Ovary (tissue), 9 donors: Measurements from ENCODE around the gene CENATAC. TPM values are rescaled to one million over a fixed set of nuclear protein-coding genes. Genes with fewer than 3 reads are reported as not detected.
"Not testable (repeated sequence)": the region's sequence is repeated elsewhere in the genome, so short reads cannot be mapped to it uniquely, and the experiment has no call there.

Experiments used
- DNase-seq, 5 donors: peaks; one replicate each; pipeline ENCODE4 v3.0.0-alpha.2; 2019 to 2020
- H3K27ac ChIP-seq, 2 donors: fragments of 200-600 bp; one replicate each; pipeline versions ENCODE4 v1.5.1 to v1.8.0; 2019 to 2022
- H3K27me3 ChIP-seq: fragments of 200-600 bp; one replicate; pipeline ENCODE4 v1.8.0; 2022
- H3K36me3 ChIP-seq: fragments of 200-600 bp; sonication (generic); one replicate; pipeline ENCODE4 v1.5.1; 2019
- H3K4me1 ChIP-seq: one replicate; pipeline ENCODE4 v1.8.1; 2013; ENCODE audit warnings: mild to moderate bottlenecking, moderate library complexity; ENCODE audit not compliant: insufficient read depth
- H3K4me3 ChIP-seq: fragments of 200-600 bp; sonication (generic); one replicate; pipeline ENCODE4 v1.5.1; 2017
- H3K9me3 ChIP-seq, 2 donors: fragments of 200-600 bp in 1 of 2; sonication (generic) in 1 of 2; one replicate each; pipeline versions ENCODE4 v1.5.1 to v1.8.1; 2013 to 2019; ENCODE audit warnings: mild to moderate bottlenecking in 1 of 2, moderate library complexity in 1 of 2
- EP300 ChIP-seq: sonication (generic); formaldehyde crosslinking; IDR thresholded peaks from one replicate; pipeline ENCODE4 v1.6.1; 2017; ENCODE audit warnings: antibody characterized with exemption
- POLR2A ChIP-seq: fragments of 450-650 bp; IDR thresholded peaks from one replicate; pipeline ENCODE4 v1.6.1; 2017; ENCODE audit warnings: antibody characterized with exemption, mild to moderate bottlenecking, moderate library complexity
- WGBS, 3 donors: extraction: QIAGEN DNeasy Blood & Tissue Kit in 1 of 3; methylation state at CpG; one replicate each; pipeline versions ENCODE4 v1.1.5 to v1.1.7; 2013 to 2017; 5-methylcytosine and 5-hydroxymethylcytosine counted together
- intact Hi-C, 4 donors: fragments of 100-400 bp; cut with DNase I; formaldehyde crosslinking; loops; one replicate each; pipeline versions ENCODE4 v1.11.0 to v1.15.1; 2022 to 2023
- polyA plus RNA-seq, 2 donors: library from polyadenylated mRNA; stranded (reverse); fragments of 200-250 nt in 1 of 2; fragments of 350-450 nt in 1 of 2; fragmentation: Illumina TruSeq in 1 of 2; extraction: RNeasy Lipid Tissue Mini Kit (QIAGEN cat#74804) in 1 of 2; gene quantifications; one replicate each; pipeline ENCODE4 v1.2.3, GENCODE V29; 2013 to 2014
- total RNA-seq, 7 donors: library from RNA; depleted of rRNA in 2 of 7; stranded (reverse); fragments of >200 nt in 2 of 7; fragmentation: NEBNext Ultra II Directional in 3 of 7; extraction: Animal tissue kit (Norgen Biotek cat#: 25700) in 3 of 7; gene quantifications; one replicate each; pipeline versions ENCODE4 v1.1.0 to v1.2.4, GENCODE V29; 2016 to 2023
- TF ChIP-seq, protein P1 (sequence below), 3 donors: fragments of 450-650 bp in 2 of 3; fragments of 200-600 bp in 1 of 3; IDR thresholded peaks; one replicate each; pipeline versions ENCODE4 v1.5.1 to v1.8.0; 2016 to 2022; ENCODE audit warnings: antibody characterized with exemption in 3 of 3, mild to moderate bottlenecking in 1 of 3
- donor health status: DM: no; HTN: no; CAD: no; lungs with moderate emphysema.
- donor health status: DM: no; HTN: no; CAD: no.
- donor health status: Bipolar disorder and iron deficiency.
- donor health status: DM: yes; HTN: yes; CAD: no.
- donor health status: DM: no; HTN: no; CAD: no.
- donor health status: DM: yes; HTN: yes; CAD: no.

Gene CENATAC
- total and polyA plus RNA-seq, 9 donors, result 19.9 to 51.0 (median 26.3) TPM

DNA sequence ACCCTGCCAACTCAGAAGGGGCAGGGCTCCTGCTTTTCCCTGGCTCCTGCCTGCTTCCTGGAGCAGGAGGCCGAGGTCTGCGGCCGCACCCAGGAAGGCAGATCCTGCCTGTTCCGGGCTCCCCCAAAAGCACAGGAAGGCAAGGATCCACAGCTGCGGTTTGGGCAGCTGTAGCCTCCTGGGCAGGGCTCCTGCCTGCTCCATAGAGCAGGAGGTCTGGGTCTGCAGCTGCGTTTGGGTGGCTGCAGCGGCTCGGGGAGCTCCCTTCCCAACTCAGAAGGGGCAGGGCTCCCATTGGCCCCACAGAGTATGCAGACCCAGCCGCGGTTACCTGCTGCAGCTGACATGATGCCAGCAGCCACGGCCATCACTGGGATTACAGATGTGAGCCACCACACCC is 36.3 kb upstream of the CENATAC start:
- no peaks in the 10 kb centered on the region for H3K36me3 ChIP-seq
- H3K27me3 ChIP-seq, result no peaks in the 10 kb centered on the region
- DNase-seq, result no peak
- no peaks in the 10 kb centered on the region for H3K4me1 ChIP-seq
- TF ChIP-seq EP300 (no peak), POLR2A (no peak)
- TF ChIP-seq, protein P1, sequence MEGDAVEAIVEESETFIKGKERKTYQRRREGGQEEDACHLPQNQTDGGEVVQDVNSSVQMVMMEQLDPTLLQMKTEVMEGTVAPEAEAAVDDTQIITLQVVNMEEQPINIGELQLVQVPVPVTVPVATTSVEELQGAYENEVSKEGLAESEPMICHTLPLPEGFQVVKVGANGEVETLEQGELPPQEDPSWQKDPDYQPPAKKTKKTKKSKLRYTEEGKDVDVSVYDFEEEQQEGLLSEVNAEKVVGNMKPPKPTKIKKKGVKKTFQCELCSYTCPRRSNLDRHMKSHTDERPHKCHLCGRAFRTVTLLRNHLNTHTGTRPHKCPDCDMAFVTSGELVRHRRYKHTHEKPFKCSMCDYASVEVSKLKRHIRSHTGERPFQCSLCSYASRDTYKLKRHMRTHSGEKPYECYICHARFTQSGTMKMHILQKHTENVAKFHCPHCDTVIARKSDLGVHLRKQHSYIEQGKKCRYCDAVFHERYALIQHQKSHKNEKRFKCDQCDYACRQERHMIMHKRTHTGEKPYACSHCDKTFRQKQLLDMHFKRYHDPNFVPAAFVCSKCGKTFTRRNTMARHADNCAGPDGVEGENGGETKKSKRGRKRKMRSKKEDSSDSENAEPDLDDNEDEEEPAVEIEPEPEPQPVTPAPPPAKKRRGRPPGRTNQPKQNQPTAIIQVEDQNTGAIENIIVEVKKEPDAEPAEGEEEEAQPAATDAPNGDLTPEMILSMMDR (IDR thresholded peaks at IDR 0.05), result no peak
- 20 to 39% (median 27%) methylated on average over 8 to 11 of the region's 11 CpGs for WGBS, 3 donors
- no peak overlapping the region for H3K4me3 ChIP-seq
- intact Hi-C loops, result no loop called here
- no peak overlapping the region for H3K27ac ChIP-seq
- no peaks in the 10 kb centered on the region for H3K9me3 ChIP-seq

DNA sequence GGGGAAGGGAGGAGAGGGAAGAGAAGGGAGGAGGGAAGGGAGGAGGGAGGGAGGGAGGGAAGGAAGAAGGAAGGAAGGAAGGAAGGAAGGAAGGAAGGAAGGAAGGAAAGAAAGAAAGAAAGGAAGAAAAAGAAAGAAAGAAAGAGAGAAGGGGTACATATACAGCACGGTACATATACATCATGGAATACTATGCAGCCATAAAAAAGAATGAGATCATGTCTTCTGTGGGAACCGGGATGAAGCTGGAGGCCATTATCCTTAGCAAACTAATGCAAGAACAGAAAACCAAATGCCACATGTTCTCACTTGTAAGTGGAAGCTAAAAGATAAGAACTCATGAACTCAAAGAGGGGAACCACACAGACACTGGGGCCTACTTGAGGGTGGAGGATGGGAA is 28.4 kb upstream of the CENATAC start:
- not testable (repeated sequence) for H3K4me3 ChIP-seq

DNA sequence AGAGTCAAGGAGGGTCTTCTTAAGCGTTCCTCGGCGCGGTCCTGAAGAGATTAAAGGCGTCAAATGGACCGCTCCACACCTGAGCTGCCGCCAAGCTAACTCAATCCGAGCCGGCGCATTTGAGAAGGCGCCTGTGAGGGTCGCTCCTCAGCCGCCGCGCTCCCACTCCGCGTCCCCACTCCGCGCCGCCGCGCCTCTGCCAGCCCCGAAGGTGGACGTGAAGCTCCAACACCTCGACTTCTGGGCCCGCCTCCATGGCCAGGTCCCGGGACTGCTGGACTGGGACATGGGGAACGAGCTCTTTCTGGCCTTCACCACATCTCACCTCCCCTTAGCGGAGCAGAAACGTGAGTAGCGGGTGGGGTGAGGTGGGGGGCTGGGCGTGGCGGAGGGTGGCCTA is 26.3 kb upstream of the CENATAC start, which contains the start of gene FOXR1:
Gene FOXR1 (plus strand): TSS at position 116 of the 400 bp plus-strand sequence. CDS start 171 bp downstream, at position 287.
- intact Hi-C loops, result no loop called here
- H3K9me3 ChIP-seq, result no peaks in the 10 kb centered on the region

More for the DNA sequence above, 28.4 kb upstream of the CENATAC start:
- H3K9me3 ChIP-seq, intact Hi-C loops, H3K36me3 ChIP-seq, H3K27me3 ChIP-seq, DNase-seq, H3K4me1 ChIP-seq, H3K27ac ChIP-seq: not testable (repeated sequence)
- WGBS, 3 donors, result 86 to 94% (median 93%) methylated on average over 2 of the region's 2 CpGs

DNA sequence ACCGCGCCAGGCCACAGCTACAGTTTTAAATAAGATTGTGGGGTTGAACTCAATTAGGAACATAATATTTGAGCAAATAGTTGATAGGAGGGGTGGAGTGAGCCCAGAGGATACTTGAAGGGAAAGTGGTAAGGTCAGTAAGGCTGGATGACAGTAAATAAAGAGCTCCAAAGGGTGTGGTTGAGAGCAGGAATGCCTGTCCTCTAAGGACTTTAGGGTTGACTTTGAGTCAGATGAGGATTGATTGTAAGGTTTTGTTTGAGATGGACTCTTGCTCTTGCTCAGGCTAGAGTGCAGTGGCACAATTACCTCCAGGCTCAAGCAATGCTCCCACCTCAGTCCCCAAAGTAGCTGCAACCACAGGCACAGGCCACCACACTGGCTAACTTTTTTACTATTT is 24.0 kb upstream of the CENATAC start:
- DNase-seq, result no peak
- H3K36me3 ChIP-seq, result no peaks in the 10 kb centered on the region
- TF ChIP-seq POLR2A, result no peak
- TF ChIP-seq, protein P1 (IDR thresholded peaks at IDR 0.05), result no peak
- 92 to 98% (median 96%) methylated on average over 2 of the region's 2 CpGs for WGBS, 3 donors
- no peaks in the 10 kb centered on the region for H3K27me3 ChIP-seq
- H3K9me3 ChIP-seq, result no peaks in the 10 kb centered on the region
- intact Hi-C loops, result no loop called here
- no peaks in the 10 kb centered on the region for H3K4me1 ChIP-seq
- no peak overlapping the region for H3K27ac ChIP-seq
- no peak overlapping the region for H3K4me3 ChIP-seq

More for the DNA sequence above, 26.3 kb upstream of the CENATAC start, which contains the start of gene FOXR1:
- H3K4me3 ChIP-seq, result no peak within 1 kb of the TSS
- TF ChIP-seq, protein P1 (IDR thresholded peaks at IDR 0.05), result no peak
- TF ChIP-seq EP300 (no peak), POLR2A (no peak)
- H3K4me1 ChIP-seq, result no peaks in the 10 kb centered on the region
- H3K36me3 ChIP-seq, result no peaks in the 10 kb centered on the region
- H3K27me3 ChIP-seq, result no peaks in the 10 kb centered on the region
- no peak for DNase-seq
- H3K27ac ChIP-seq, result no peak within 1 kb of the TSS
- 42 to 53% (median 47%) methylated on average over 33 of the region's 33 CpGs for WGBS, 3 donors

DNA sequence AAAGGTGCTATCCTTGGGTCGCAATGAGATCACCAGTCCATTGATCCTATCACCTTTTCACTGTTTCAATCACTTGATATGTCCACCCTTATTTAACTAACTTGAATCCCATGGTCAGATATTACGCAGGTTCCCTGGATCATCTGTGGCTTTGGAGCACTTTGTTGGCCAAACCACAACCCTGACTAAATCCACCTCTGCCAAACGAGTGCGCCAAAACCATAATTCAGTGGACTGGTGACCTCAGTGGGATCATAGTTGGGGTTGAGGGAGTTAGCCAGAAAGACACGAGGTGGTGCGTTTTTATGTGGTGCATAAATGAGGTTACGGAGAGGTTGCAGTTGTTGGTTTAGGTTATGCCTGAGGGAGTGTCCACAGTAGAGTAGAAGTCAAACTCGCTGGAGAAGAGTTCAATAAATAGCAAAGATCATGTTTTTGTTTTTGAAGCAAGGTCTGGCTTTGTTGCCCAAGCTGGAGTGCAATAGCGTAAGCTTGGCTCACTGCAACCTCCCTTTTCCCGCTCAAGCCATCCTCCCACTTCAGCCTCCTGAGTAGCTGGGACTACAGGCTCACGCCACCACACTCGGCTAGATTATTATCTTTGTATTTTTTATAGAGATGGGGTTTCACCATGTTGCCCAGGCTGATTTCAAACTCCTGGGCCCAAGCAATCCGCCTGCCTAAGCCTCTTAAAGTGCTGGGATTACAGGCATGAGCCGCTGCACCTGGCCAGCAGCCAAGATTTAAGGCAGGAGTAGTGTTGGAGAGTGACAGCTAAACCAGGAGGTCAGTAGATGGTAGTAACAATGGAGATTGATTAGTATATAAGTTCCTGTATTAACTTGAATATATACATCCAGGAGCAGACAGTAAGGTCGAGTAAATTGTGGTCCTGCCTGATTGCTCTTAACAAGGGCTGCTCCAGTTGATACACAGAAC is 21.9 kb upstream of the CENATAC start:
- WGBS, 3 donors, result 63 to 70% (median 70%) methylated on average over 15 of the region's 15 CpGs
- H3K4me1 ChIP-seq, result peaks cover 1% of the 10 kb centered on the region

More for the DNA sequence above, 21.9 kb upstream of the CENATAC start:
- intact Hi-C loops, result no loop called here
- DNase-seq, result no peak
- H3K27me3 ChIP-seq, result no peaks in the 10 kb centered on the region
- TF ChIP-seq POLR2A (no peak), EP300 (no peak)
- TF ChIP-seq, protein P1 (IDR thresholded peaks at IDR 0.05), result no peak
- H3K4me3 ChIP-seq, result no peak overlapping the region
- H3K9me3 ChIP-seq, result no peaks in the 10 kb centered on the region
- no peak overlapping the region for H3K27ac ChIP-seq
- no peaks in the 10 kb centered on the region for H3K36me3 ChIP-seq
